Liver (tissue), 9 donors: ENCODE results near the gene SPTBN1. TPM values are rescaled to one million over a fixed set of nuclear protein-coding genes. Genes with fewer than 3 reads are reported as not detected.
"Not testable (repeated sequence)": the region's sequence is repeated elsewhere in the genome, so short reads cannot be mapped to it uniquely, and the experiment has no call there.

Experiments
- DNase-seq: peaks from one replicate; pipeline ENCODE4 v3.0.0-alpha.2; 2017; ENCODE audit warnings: low spot score
- H3K27ac ChIP-seq, 2 donors: one replicate each; pipeline ENCODE4 v1.7.0; 2013; ENCODE audit warnings: inconsistent platforms in 2 of 2, low read length in 2 of 2, control low read depth in 1 of 2, low read depth in 1 of 2, mild to moderate bottlenecking in 1 of 2
- H3K27me3 ChIP-seq, 4 donors: one replicate each; pipeline versions ENCODE4 v1.6.1 to v1.7.0; 2013; ENCODE audit warnings: low read length in 3 of 4, inconsistent platforms in 1 of 4, mild to moderate bottlenecking in 1 of 4, moderate library complexity in 1 of 4; ENCODE audit not compliant: control insufficient read depth in 4 of 4, insufficient read depth in 4 of 4
- H3K36me3 ChIP-seq, 4 donors: one replicate each; pipeline versions ENCODE4 v1.6.1 to v1.7.0; 2013; ENCODE audit warnings: low read length in 3 of 4, mild to moderate bottlenecking in 3 of 4, low read depth in 1 of 4, moderate library complexity in 1 of 4; ENCODE audit not compliant: control insufficient read depth in 4 of 4, insufficient read depth in 3 of 4
- H3K4me1 ChIP-seq, 4 donors: one replicate each; pipeline versions ENCODE4 v1.6.1 to v1.7.0; 2013; ENCODE audit warnings: low read length in 3 of 4, mild to moderate bottlenecking in 3 of 4, moderate library complexity in 1 of 4; ENCODE audit not compliant: control insufficient read depth in 4 of 4, insufficient read depth in 4 of 4
- H3K4me3 ChIP-seq, 3 donors: one replicate each; pipeline versions ENCODE4 v1.6.1 to v1.7.0; 2013; ENCODE audit warnings: low read length in 3 of 3, control low read depth in 1 of 3, low read depth in 1 of 3, mild to moderate bottlenecking in 1 of 3
- H3K9ac ChIP-seq, 2 donors: one replicate each; pipeline ENCODE4 v1.7.0; 2013; ENCODE audit warnings: low read length in 2 of 2, mild to moderate bottlenecking in 2 of 2, moderate library complexity in 2 of 2, control low read depth in 1 of 2, low read depth in 1 of 2
- H3K9me3 ChIP-seq, 4 donors: one replicate each; pipeline versions ENCODE4 v1.6.1 to v1.7.0; 2013; ENCODE audit warnings: low read length in 3 of 4; ENCODE audit not compliant: control insufficient read depth in 4 of 4
- ATF3 ChIP-seq: IDR thresholded peaks from 2 replicates; pipeline ENCODE4 v1.6.1; 2016; ENCODE audit warnings: antibody characterized with exemption
- CTCF ChIP-seq: fragments of 150-350 bp; IDR thresholded peaks from 2 replicates; pipeline ENCODE4 v1.5.1; 2017; ENCODE audit warnings: improper control_type of control experiment, low read depth, low read length; ENCODE audit not compliant: missing input control
- FOXA1 ChIP-seq: IDR thresholded peaks from 2 replicates; pipeline ENCODE4 v1.6.1; 2016; ENCODE audit warnings: antibody characterized with exemption
- FOXA2 ChIP-seq: IDR thresholded peaks from 2 replicates; pipeline ENCODE4 v1.6.1; 2016; ENCODE audit warnings: antibody characterized with exemption
- HNF4A ChIP-seq, 2 donors: conservative IDR thresholded peaks; 2 replicates each; pipeline ENCODE4 v1.6.1; 2016; ENCODE audit warnings: antibody characterized with exemption in 2 of 2, mild to moderate bottlenecking in 2 of 2
- NR2F2 ChIP-seq: IDR thresholded peaks from 2 replicates; pipeline ENCODE4 v1.6.1; 2016; ENCODE audit warnings: antibody characterized with exemption
- SP1 ChIP-seq: IDR thresholded peaks from 2 replicates; pipeline ENCODE4 v1.6.1; 2018; ENCODE audit warnings: antibody characterized with exemption, mild to moderate bottlenecking
- ZBTB33 ChIP-seq: IDR thresholded peaks from 2 replicates; pipeline ENCODE4 v1.6.1; 2016; ENCODE audit warnings: antibody characterized with exemption
- whole genome bisulfite sequencing: extraction: QIAGEN DNeasy Blood & Tissue Kit; methylation state at CpG from one replicate; pipeline ENCODE4 v1.1.7; 2013; 5-methylcytosine and 5-hydroxymethylcytosine counted together
- polyA plus RNA-seq, 2 donors: library from polyadenylated mRNA; stranded (reverse) in 1 of 2; unstranded in 1 of 2; fragments of 200-250 nt in 1 of 2; fragments of >200 nt in 1 of 2; fragmentation: Nextera tagmentation in 1 of 2; extraction: Ambion mirVana in 1 of 2; gene quantifications; one replicate each; pipeline versions ENCODE4 v1.2.1 to v1.2.3, GENCODE V29; 2013 to 2015
- total RNA-seq, 2 donors: library from RNA; depleted of rRNA; stranded (reverse); fragments of >200 nt; gene quantifications; one replicate each; pipeline ENCODE4 v1.2.3, GENCODE V29; 2014
- donor health status: healthy.
- donor health status: healthy.
- donor health status: healthy.
- donor health status: healthy.
- donor health status: healthy.

The SPTBN1 gene
- total and polyA plus RNA-seq, 4 donors = 44.8 to 191 (median 75.9) TPM

GRCh38 chr2:54514822-54515569 is 58.9 kb downstream of the SPTBN1 start:
- Histone ChIP-seq H3K4me3 (no peak overlapping the region), H3K27me3 (no peaks in the 10 kb centered on the region), H3K4me1 (peaks cover 2 to 17% (median 11%) of the 10 kb centered on the region in 4 donors), H3K36me3 (peaks cover 0 to 1% (median 0%) of the 10 kb centered on the region in 4 donors), H3K9me3 (no peaks in the 10 kb centered on the region), H3K9ac (no peak overlapping the region), H3K27ac (no peak overlapping the region)
- no peak for DNase-seq
- TF ChIP-seq NR2F2 (no peak), CTCF (no peak), SP1 (no peak), HNF4A (conservative IDR thresholded peaks at IDR 0.05) (no peak), ATF3 (no peak), FOXA2 (no peak)
- 72% methylated on average over 1 of the region's 1 CpG for WGBS

GRCh38 chr2:54516842-54517241 is 60.7 kb downstream of the SPTBN1 start:
- Histone ChIP-seq H3K27me3 (no peaks in the 10 kb centered on the region), H3K4me1 (peaks cover 2 to 12% (median 10%) of the 10 kb centered on the region in 4 donors), H3K9ac (no peak overlapping the region), H3K9me3 (no peaks in the 10 kb centered on the region), H3K4me3 (no peak overlapping the region), H3K27ac (no peak overlapping the region), H3K36me3 (no peaks in the 10 kb centered on the region)
- WGBS = 94% methylated on average over 2 of the region's 2 CpGs
- no peak for DNase-seq
- TF ChIP-seq ZBTB33 (no peak), FOXA1 (no peak), ATF3 (no peak)

- not testable (repeated sequence) for H3K9me3 ChIP-seq, H3K36me3 ChIP-seq, H3K9ac ChIP-seq, H3K4me1 ChIP-seq, H3K27me3 ChIP-seq, H3K27ac ChIP-seq, H3K4me3 ChIP-seq, DNase-seq
- WGBS = 91% methylated on average over 7 of the region's 7 CpGs
These were observed 61.9 kb downstream of the SPTBN1 start for GRCh38 chr2:54518016-54518415.
